ENCODE measurements around the gene MTHFD1L.
"Not testable (repeated sequence)": the region's sequence is repeated elsewhere in the genome, so short reads cannot be mapped to it uniquely, and the experiment has no call there.

MTHFD1L gene

DNA sequence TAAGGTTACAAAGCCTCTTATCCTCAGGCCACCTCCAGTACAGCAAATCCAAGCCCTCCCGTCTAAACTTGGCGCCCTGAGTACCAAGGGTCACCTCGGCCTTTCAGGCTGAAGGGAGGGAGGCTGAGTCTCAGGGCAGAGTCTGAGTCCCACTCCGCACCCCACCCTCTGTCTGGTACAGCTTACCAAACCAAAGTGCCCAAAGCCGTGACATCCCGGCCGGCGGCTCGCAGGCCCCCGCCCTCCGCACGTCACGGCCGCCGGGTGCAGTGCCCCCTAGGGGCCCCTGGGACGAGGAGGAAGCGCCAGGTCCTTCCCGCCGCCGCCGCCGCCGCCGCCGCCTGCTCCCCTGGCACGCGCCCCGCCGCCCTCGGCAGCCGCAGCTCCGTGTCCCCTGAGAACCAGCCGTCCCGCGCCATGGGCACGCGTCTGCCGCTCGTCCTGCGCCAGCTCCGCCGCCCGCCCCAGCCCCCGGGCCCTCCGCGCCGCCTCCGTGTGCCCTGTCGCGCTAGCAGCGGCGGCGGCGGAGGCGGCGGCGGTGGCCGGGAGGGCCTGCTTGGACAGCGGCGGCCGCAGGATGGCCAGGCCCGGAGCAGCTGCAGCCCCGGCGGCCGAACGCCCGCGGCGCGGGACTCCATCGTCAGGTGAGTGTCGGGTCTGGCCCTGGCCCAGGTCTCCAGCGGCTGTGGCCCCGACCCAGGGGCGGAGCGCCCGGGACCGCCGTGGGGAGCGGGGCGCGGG is at the start of gene MTHFD1L:
TSS of gene MTHFD1L (plus strand) at position 297 of the 741 bp plus-strand sequence. CDS start at position 418, 121 bp downstream.
- peak; percentile 86 for DNase-seq

GRCh38 chr6:150816554-150816953 is 48.9 kb upstream of the MTHFD1L start:
- not testable (repeated sequence) for DNase-seq

DNA sequence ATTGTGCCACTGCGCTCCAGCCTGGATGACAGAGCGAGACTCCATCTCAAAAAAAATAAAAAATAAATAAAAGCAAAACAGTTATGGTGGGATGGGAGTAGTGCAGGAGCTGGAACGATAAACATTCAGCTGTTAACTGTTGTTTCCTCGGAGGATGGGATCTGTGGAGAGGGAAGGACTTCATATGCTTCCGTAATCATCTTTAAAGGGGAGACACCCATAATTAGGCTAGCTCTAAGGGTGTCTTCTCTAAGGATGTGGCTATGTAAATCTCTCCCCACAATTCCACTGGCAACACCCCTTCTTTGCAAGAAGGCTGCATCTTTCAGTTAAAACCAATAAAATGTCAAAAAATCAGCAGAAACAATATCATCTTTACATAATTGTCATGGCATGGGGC is 42.6 kb upstream of the MTHFD1L start:
- no peak for DNase-seq

DNA sequence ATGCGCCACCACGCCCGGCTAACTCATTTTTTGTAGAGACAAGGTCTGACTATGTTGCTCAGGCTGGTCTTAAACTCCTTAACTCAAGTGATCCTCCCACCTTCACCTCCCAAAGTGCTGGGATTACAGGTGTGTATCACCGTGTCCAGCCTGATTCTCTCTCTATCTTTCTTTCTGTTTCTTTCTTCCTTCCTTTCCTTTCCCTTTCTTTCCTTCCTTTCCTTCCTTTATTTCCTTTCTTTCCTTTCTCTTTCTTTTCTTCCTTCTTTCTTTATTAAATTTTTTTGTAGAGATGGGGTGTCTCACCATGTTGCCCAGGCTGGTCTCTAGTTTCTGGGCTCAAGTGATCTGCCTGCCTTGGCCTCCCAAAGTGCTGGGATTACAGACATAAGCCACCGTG is 38.7 kb upstream of the MTHFD1L start:
- DNase-seq, result no peak

GRCh38 chr6:150828107-150828506 is 37.4 kb upstream of the MTHFD1L start:
- DNase-seq, result not testable (repeated sequence)

DNA sequence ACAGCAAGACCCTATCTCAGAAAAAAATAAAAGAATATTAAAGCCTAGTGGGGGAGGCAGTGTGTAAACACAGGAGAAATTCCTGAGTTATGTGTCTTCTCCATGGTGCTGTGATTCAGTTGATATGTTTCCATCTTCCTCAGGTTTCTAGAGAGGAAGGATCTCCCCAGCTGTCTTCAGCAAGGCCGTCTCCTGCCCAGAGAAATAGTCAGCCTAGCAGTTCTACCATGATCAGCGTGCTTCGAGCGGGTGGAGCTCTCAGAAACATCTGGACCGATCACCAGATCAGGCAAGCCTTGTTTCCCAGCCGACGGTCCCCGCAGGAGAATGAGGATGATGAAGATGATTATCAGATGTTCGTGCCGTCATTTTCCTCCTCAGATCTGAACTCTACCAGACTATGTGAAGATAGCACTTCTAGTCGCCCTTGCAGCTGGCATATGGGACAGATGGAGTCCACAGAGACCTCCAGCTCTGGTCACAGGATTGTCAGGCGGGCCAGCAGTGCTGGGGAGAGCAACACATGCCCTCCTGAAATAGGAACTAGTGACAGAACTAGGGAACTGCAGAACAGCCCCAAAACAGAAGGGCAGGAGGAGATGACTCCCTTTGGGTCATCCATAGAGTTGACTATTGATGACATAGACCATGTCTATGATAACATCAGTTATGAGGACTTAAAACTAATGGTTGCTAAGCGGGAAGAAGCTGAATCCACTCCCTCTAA is 34.9 kb upstream of the MTHFD1L start:
- no peak for DNase-seq

DNA sequence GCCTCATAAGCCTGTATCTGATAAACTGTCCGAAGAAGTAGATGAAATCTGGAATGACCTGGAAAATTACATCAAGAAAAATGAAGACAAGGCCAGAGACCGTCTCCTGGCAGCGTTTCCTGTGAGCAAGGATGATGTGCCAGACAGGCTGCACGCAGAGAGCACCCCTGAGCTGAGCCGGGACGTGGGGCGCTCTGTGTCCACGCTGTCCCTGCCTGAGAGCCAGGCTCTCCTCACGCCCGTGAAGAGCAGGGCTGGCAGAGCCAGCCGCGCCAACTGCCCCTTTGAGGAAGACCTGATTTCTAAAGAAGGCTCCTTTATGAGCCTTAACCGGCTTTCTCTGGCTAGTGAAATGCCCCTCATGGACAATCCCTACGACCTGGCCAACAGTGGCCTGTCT is 33.9 kb upstream of the MTHFD1L start:
- DNase-seq, result no peak

GRCh38 chr6:150835620-150836019 is 29.9 kb upstream of the MTHFD1L start:
- no peak for DNase-seq

- DNase-seq, result no peak
Observed at GRCh38 chr6:150840185-150840584, 25.3 kb upstream of the MTHFD1L start.

DNA sequence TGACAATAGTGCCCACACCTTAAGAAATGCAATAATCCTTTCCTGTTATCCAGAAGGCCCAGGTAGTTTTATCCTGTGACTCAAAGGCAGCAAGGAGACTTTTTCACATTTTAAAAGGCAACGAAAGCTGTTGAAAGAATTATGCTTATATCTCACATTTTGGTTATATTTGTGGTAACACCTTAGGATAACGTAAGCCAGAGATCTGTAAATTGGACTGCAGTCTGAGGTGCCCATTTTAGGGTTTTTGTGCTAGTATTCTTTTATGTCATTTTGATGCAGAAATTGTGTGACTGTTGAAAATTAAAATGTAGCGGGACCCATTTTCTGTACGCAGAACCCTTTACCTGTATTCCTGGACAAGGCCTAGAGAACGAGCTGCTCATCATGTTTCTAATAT is 24.3 kb upstream of the MTHFD1L start:
- no peak for DNase-seq

GRCh38 chr6:150841697-150842096 is 23.8 kb upstream of the MTHFD1L start:
- DNase-seq, result no peak

DNA sequence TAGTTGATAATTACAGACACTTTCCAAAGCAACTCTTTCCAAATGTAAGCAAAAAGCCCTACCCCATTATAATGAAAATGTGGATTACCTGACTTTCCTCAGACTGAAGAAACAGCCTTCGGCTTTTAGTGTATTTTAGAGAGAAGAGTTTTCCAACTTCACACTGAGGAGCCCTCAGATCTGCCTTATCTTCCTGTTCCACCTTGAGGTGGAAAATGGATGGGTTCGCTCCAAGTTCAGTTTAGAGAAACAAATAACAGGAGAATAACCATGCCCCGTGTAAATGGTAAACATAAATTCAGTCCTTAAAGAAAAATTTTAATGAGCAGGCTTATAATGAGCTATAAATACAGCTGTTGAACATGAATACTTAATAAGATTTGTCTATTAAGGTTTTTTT is 21.1 kb upstream of the MTHFD1L start:
- DNase-seq, result no peak

DNA sequence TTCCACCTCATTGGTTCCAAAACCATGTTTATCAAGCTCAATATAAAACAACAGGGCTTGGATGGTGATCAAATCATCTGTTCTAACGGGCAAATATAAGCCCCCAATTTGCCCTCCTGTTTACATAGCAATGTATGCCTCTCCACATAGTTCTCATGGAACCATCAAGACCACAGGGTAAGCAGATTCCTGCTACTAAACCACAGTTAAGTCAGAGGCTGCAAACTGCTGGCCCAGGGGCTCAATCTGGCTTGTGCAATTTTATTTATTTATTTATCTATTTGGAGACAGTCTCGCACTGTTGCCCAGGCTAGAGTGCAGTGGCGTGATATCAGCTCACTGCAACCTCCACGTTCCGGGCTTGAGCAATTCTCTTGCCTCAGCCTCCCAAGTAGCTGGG is 18.9 kb upstream of the MTHFD1L start:
- DNase-seq, result no peak

- DNase-seq, result no peak
Observed at GRCh38 chr6:150848400-150848799, 17.1 kb upstream of the MTHFD1L start.

- DNase-seq, result not testable (repeated sequence)
Observed at GRCh38 chr6:150854392-150854791, 11.1 kb upstream of the MTHFD1L start.

DNA sequence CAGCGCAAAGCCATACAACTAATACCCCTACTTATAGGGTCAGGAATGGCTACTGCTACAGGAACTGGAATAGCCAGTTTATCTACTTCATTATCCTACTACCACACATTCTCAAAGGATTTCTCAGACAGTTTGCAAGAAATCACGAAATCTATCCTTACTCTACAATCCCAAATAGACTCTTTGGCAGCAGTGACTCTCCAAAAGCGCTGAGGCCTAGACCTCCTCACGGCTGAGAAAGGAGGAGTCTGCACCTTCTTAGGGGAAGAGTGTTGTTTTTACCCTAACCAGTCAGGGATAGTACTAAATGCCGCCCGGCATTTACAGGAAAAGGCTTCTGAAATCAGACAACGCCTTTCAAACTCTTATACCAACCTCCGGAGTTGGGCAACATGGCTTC is 10.3 kb upstream of the MTHFD1L start:
- DNase-seq, result not testable (repeated sequence)

GRCh38 chr6:150857062-150857944 is 8.2 kb upstream of the MTHFD1L start:
- DNase-seq, result no peak

DNA sequence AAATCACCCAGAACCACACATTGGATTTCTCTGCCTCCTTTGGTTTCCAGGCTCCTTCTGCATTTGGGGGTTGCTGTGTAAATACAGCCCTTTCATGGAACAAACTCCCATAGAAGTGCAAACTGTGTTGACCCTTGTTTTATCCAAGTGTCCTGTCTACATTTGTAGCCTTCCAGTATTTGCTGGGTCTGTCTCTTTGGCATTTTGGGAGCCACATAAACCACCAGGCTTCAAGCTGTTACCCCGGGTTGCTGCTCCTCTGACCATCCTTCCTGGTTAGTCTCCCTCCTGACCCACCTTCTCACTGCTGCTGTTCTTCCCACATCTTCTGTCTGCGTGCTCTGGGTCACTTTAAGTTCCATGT is 7.6 kb upstream of the MTHFD1L start:
- no peak for DNase-seq

GRCh38 chr6:150861448-150862168 is 3.9 kb upstream of the MTHFD1L start:
- not testable (repeated sequence) for DNase-seq

DNA sequence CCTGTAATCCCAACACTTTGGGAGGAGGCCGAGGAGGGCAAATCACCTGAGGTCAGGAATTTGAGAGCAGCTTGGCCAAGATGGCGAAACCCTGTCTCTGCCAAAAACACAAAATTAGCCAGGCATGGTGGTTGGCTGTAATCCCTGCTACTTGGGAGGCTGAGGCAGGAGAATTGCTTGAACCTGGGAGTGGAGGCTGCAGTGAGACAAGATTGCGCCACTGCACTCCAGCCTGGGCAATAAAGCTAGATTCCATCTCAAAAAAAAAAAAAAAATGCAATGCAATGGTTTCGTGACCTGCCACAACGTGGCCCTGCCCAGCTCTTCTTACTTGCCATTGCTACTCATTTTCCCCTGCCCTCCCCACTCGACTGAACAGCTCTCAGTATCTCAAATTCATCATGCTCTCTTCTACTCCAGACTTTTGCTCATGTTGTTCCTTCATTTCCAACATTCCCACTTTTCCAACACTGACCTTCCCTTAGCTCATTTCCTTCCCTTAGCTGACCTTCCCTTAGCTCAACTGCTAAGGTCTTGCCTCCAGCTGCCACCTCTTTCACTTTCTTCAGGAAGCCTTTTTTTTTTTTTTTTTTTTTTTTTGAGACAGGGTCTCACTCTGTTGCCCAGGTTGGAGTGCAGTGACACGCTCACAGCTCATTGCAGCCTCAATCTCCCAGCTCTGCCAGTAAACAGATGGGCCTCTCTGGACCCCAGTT is 2.1 kb upstream of the MTHFD1L start:
- no peak for DNase-seq

DNA sequence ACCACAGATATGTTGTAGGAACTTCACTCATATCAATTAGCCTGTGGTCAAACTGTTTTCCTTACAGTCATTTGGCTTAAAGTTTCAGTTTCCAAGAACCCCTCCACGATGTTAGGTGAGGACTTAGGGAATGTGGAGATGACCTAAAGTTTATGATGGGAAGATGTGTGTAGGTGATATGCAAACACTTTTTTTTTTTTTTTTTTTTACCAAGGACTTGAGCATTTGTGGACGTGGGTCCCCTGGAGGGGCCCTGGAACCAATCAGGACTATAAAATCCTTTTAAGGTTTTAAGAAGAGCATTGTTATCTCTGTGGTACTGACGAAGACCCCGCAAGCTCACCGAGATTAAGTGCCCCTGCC is 478 bp upstream of the MTHFD1L start:
- no peak for DNase-seq
